ENCODE data around the gene FRMPD4.

FRMPD4 gene

GRCh38 chrX:12441381-12442128, 303.3 kb downstream of the FRMPD4 start:
- peak; percentile 8 for TF ChIP-seq CTCF (IDR thresholded peaks at IDR 0.05; ENCODE audit: low read depth, low read length)
- peak; percentile 81 to 90 for DNase-seq (ENCODE audit: low read depth in 2 of 2)
- no peak overlapping the region for H3K4me3 ChIP-seq (replicated peaks in 1 of 2; ENCODE audit: low read depth in 2 of 2, low read length in 2 of 2)

GRCh38 chrX:12443534-12444098, 305.3 kb downstream of the FRMPD4 start:
- DNase-seq (ENCODE audit: low read depth in 2 of 2) = no peak
- TF ChIP-seq CTCF (IDR thresholded peaks at IDR 0.05; ENCODE audit: low read depth, low read length) = no peak

GRCh38 chrX:12446342-12447075, 308.2 kb downstream of the FRMPD4 start:
- TF ChIP-seq CTCF (IDR thresholded peaks at IDR 0.05; ENCODE audit: low read depth, low read length) = no peak
- H3K4me3 ChIP-seq (replicated peaks in 1 of 2; ENCODE audit: low read depth in 2 of 2, low read length in 2 of 2) = no peak overlapping the region
- DNase-seq (ENCODE audit: low read depth in 2 of 2) = peak; percentile 56 to 89

More at GRCh38 chrX:12443534-12444098, 305.3 kb downstream of the FRMPD4 start:
- no peak overlapping the region for H3K4me3 ChIP-seq (replicated peaks in 1 of 2; ENCODE audit: low read depth in 2 of 2, low read length in 2 of 2)

GRCh38 chrX:12447448-12448064, 309.3 kb downstream of the FRMPD4 start:
- no peak overlapping the region for H3K4me3 ChIP-seq (replicated peaks in 1 of 2; ENCODE audit: low read depth in 2 of 2, low read length in 2 of 2)
- DNase-seq (ENCODE audit: low read depth in 2 of 2) = peak; percentile 83 to 93
- no peak for TF ChIP-seq CTCF (IDR thresholded peaks at IDR 0.05; ENCODE audit: low read depth, low read length)

- no peak overlapping the region for H3K4me3 ChIP-seq (replicated peaks in 1 of 2; ENCODE audit: low read depth in 2 of 2, low read length in 2 of 2)
- TF ChIP-seq CTCF (IDR thresholded peaks at IDR 0.05; ENCODE audit: low read depth, low read length) = no peak
- DNase-seq (ENCODE audit: low read depth in 2 of 2) = no peak
Measured at GRCh38 chrX:12452268-12452667, 314.0 kb downstream of the FRMPD4 start.

- no peak overlapping the region for H3K4me3 ChIP-seq (replicated peaks in 1 of 2; ENCODE audit: low read depth in 2 of 2, low read length in 2 of 2)
- DNase-seq (ENCODE audit: low read depth in 2 of 2) = no peak
- TF ChIP-seq CTCF (IDR thresholded peaks at IDR 0.05; ENCODE audit: low read depth, low read length) = no peak
Measured at GRCh38 chrX:12460929-12461328, 322.7 kb downstream of the FRMPD4 start.

Data from cardiac fibroblast (primary cell).